ENCODE data around the gene CHST13. TPM values are rescaled to one million over a fixed set of nuclear protein-coding genes. Genes with fewer than 3 reads are reported as not detected.

Gene CHST13
- total and polyA plus RNA-seq, 2 donors (not counting 3 experiments of a cell fraction or from before 2014, with no cell fraction given), result 0.04 TPM; not detected in 1

GRCh38 chr3:126568776-126569342 is 44.9 kb downstream of the CHST13 start:
- Histone ChIP-seq H4K20me1 (replicated peaks; ENCODE audit: control insufficient read depth, extremely low read depth, insufficient read depth, low read length) (no peaks in the 10 kb centered on the region), H3K4me2 (ENCODE audit: insufficient read depth, low read length) (no peak overlapping the region), H3K9ac (replicated peaks; ENCODE audit: extremely low read depth, insufficient read depth, low read length) (no peak overlapping the region), H3K4me1 (ENCODE audit: control insufficient read depth, extremely low read depth, insufficient read depth, low read length) (no peaks in the 10 kb centered on the region), H3K79me2 (ENCODE audit: control insufficient read depth, insufficient read depth, low read length) (no peaks in the 10 kb centered on the region), H3K9me1 (replicated peaks; ENCODE audit: control insufficient read depth, extremely low read depth, insufficient read depth, low read length) (no peaks in the 10 kb centered on the region), H2AFZ (ENCODE audit: low read depth, low read length) (no peak overlapping the region), H3K27ac (ENCODE audit: insufficient read depth, low read depth, low read length) (no peak overlapping the region), H3K4me3 (replicated peaks in 1 of 3; ENCODE audit: insufficient read depth in 1 of 3, low read depth in 1 of 3, low read length in 3 of 3) (no peak overlapping the region), H3K27me3 (ENCODE audit: control insufficient read depth in 2 of 2, insufficient read depth in 2 of 2, low read length in 2 of 2) (peaks cover 9 to 18% of the 10 kb centered on the region in 2 experiments), H3K9me3 (replicated peaks; ENCODE audit: control insufficient read depth, insufficient read depth, low read length) (no peaks in the 10 kb centered on the region), H3K36me3 (ENCODE audit: control insufficient read depth in 2 of 2, extremely low read depth in 1 of 2, insufficient read depth in 2 of 2, low read length in 2 of 2) (no peaks in the 10 kb centered on the region)
- BruUV-seq (replicated peaks), result no TSS peak
- ChIA-PET POLR2A (no interaction called here), CTCF (no interaction called here)
- intact Hi-C loops (cut with micrococcal nuclease), result no loop called here
- DNase-seq (ENCODE audit: low read depth, low spot score), result no peak
- TF ChIP-seq POLR2A (IDR thresholded peaks at IDR 0.05; ENCODE audit: low read depth, low read length), result no peak
- no peak for TF ChIP-seq MYC (IDR thresholded peaks at IDR 0.05; ENCODE audit: low read depth, low read length)
- no peak for TF ChIP-seq MAX (IDR thresholded peaks at IDR 0.05; ENCODE audit: insufficient read depth, insufficient read length)
- TF ChIP-seq GATA2 (IDR thresholded peaks at IDR 0.05; ENCODE audit: insufficient read depth, insufficient read length, low read depth, low read length), result no peak
- no peak for TF ChIP-seq JUN (IDR thresholded peaks at IDR 0.05; ENCODE audit: borderline replicate concordance, insufficient read depth, insufficient read length, low read depth)
- TF ChIP-seq FOS (IDR thresholded peaks at IDR 0.05; ENCODE audit: borderline replicate concordance, insufficient read depth, low read length), result no peak
- no peak for TF ChIP-seq EZH2 (IDR thresholded peaks at IDR 0.05; ENCODE audit: borderline replicate concordance, low read depth, low read length, severe bottlenecking)
- TF ChIP-seq CTCF (IDR thresholded peaks at IDR 0.05; ENCODE audit: extremely low read depth in 1 of 2, insufficient read depth in 1 of 2, low read depth in 1 of 2, low read length in 2 of 2), result no peak
- TF ChIP-seq POLR2AphosphoS5 (IDR thresholded peaks at IDR 0.05; ENCODE audit: insufficient read depth, low read depth, low read length), result no peak
- no peak for FAIRE-seq
- dilution Hi-C loops (cut with MboI; ENCODE audit: extremely low pct_ligation_motif_present, low sequenced_read_pairs), result no loop called here

Data from endothelial cell of umbilical vein (primary cell).